ENCODE results near the gene HAUS8.

GRCh38 chr19:17054746-17055145, 20.5 kb downstream of the HAUS8 start:
- TF ChIP-seq CTCF (IDR thresholded peaks at IDR 0.05) (no peak), POLR2A (IDR thresholded peaks at IDR 0.05) (no peak)
